NCI-H2227 (cell line): ENCODE measurements around the gene TMEM115.
"Not testable (repeated sequence)": the region's sequence is repeated elsewhere in the genome, so short reads cannot be mapped to it uniquely, and the experiment has no call there.

Experiments used
- DNase-seq: peaks from one replicate; lab custom pipeline; 2025; ENCODE audit not compliant: unreplicated experiment; lab: John Stamatoyannopoulos, UW

TMEM115 gene

GRCh38 chr3:50319181-50319893, 40.0 kb downstream of the TMEM115 start:
- DNase-seq = no peak

- no peak for DNase-seq
These were observed 40.7 kb downstream of the TMEM115 start for GRCh38 chr3:50318615-50319014.

- no peak for DNase-seq
These were observed 41.2 kb downstream of the TMEM115 start for GRCh38 chr3:50318163-50318562.

GRCh38 chr3:50317300-50317699, 42.0 kb downstream of the TMEM115 start:
- DNase-seq = no peak

- peak; percentile 67 for DNase-seq
These were observed 42.6 kb downstream of the TMEM115 start for GRCh38 chr3:50316657-50317242.

GRCh38 chr3:50314816-50315215, 44.5 kb downstream of the TMEM115 start:
- no peak for DNase-seq

GRCh38 chr3:50314342-50314741, 45.0 kb downstream of the TMEM115 start:
- DNase-seq = no peak

- DNase-seq = not testable (repeated sequence)
These were observed 47.3 kb downstream of the TMEM115 start for GRCh38 chr3:50312041-50312440.
